ENCODE data around the gene LRRC45. TPM values are rescaled to one million over a fixed set of nuclear protein-coding genes. Genes with fewer than 3 reads are reported as not detected.

The LRRC45 gene
- total RNA-seq, 2 experiments from 2014 or later, result 41.2 to 52.0 TPM

- no peaks in the 10 kb centered on the region for H3K9me2 ChIP-seq (ENCODE audit: insufficient read depth, low read length)
- TF ChIP-seq CTCF (conservative IDR thresholded peaks at IDR 0.05; ENCODE audit: low read length) (no peak), EZH2phosphoT487 (IDR thresholded peaks at IDR 0.05; ENCODE audit: borderline replicate concordance, low read depth, low read length) (no peak)
- peak within 1 kb of the TSS; percentile 87 for H3K4me2 ChIP-seq (ENCODE audit: low read length)
- DNase-seq (ENCODE audit: low spot score), result no peak
- no peaks in the 10 kb centered on the region for H4K20me1 ChIP-seq (ENCODE audit: insufficient read depth, low read length)
- CTCF ChIA-PET (ENCODE audit: unreplicated experiment), result interaction anchor here (0.7 to 3.8 kb wide), 5 partner anchors 12 to 214 kb away, joined by 3 to 19 read pairs (median 4); partner anchors contain the start of gene DCXR
- no TSS peak for BruUV-seq (replicated peaks)
- POLR2A ChIA-PET, result interaction anchor here (0.6 to 2.0 kb wide), 7 partner anchors 13 to 231 kb away, joined by 3 to 9 read pairs (median 4); partner anchors contain the start of genes DCXR and MCRIP1
- H3K36me3 ChIP-seq (ENCODE audit: insufficient read depth, low read length), result peaks cover 11% of the 10 kb centered on the region; the same call in 1 of the 2 replicates
- peak within 1 kb of the TSS; percentile 94 for H3K4me3 ChIP-seq (ENCODE audit: low read depth, low read length, poor library complexity, severe bottlenecking)
- peaks cover 30% of the 10 kb centered on the region for H3K4me1 ChIP-seq (ENCODE audit: insufficient read depth, low read length, poor library complexity, severe bottlenecking)
- intact Hi-C loops (cut with micrococcal nuclease; ENCODE audit: unreplicated experiment), result loop anchor here (1.0 to 2.0 kb wide), 2 partner anchors 56 to 131 kb away; partner anchors contain the start of genes ALYREF and ANAPC11
- peak within 1 kb of the TSS; percentile 62 for H2AFZ ChIP-seq (ENCODE audit: low read length)
- H3K9me3 ChIP-seq (ENCODE audit: low read length), result no peaks in the 10 kb centered on the region
- H3K79me2 ChIP-seq (ENCODE audit: insufficient read depth, low read depth, low read length), result peaks cover 12% of the 10 kb centered on the region; the same call in 1 of the 2 replicates
- H3K27ac ChIP-seq (ENCODE audit: low read depth, low read length, poor library complexity, severe bottlenecking), result peak within 1 kb of the TSS; percentile 44
Observed at GRCh38 chr17:82022310-82022980, 660 bp upstream of the LRRC45 start, which contains the start of gene CENPX. Gene CENPX, minus strand, starts transcription at chr17:82022878. Its CDS starts 17 bp downstream, at chr17:82022861.

- Histone ChIP-seq H3K4me1 (ENCODE audit: insufficient read depth, low read length, poor library complexity, severe bottlenecking) (peaks cover 30% of the 10 kb centered on the region), H3K36me3 (ENCODE audit: insufficient read depth, low read length) (peaks cover 4% of the 10 kb centered on the region; the same call in 1 of the 2 replicates), H3K9me2 (ENCODE audit: insufficient read depth, low read length) (no peaks in the 10 kb centered on the region), H2AFZ (ENCODE audit: low read length) (peak overlapping the region; percentile 53), H4K20me1 (ENCODE audit: insufficient read depth, low read length) (no peaks in the 10 kb centered on the region), H3K9me3 (ENCODE audit: low read length) (no peaks in the 10 kb centered on the region), H3K79me2 (ENCODE audit: insufficient read depth, low read depth, low read length) (peaks cover 12% of the 10 kb centered on the region; the same call in 1 of the 2 replicates), H3K27ac (ENCODE audit: low read depth, low read length, poor library complexity, severe bottlenecking) (peak overlapping the region; percentile 1), H3K4me3 (ENCODE audit: low read depth, low read length, poor library complexity, severe bottlenecking) (peak overlapping the region; percentile 72), H3K4me2 (ENCODE audit: low read length) (peak overlapping the region; percentile 84)
- peak; percentile 59 for DNase-seq (ENCODE audit: low spot score)
- intact Hi-C loops (cut with micrococcal nuclease; ENCODE audit: unreplicated experiment), result loop anchor here (1.0 to 2.0 kb wide), 3 partner anchors 14 to 75 kb away; partner anchors contain the start of genes DCXR and FASN
- TF ChIP-seq EZH2phosphoT487 (IDR thresholded peaks at IDR 0.05; ENCODE audit: borderline replicate concordance, low read depth, low read length) (no peak), CTCF (conservative IDR thresholded peaks at IDR 0.05; ENCODE audit: low read length) (no peak)
- POLR2A ChIA-PET, result interaction anchor here (0.9 to 2.0 kb wide), 3 partner anchors 12 to 14 kb away, joined by 3 to 9 read pairs (median 4); partner anchors contain the start of gene DCXR
- CTCF ChIA-PET (ENCODE audit: unreplicated experiment), result interaction anchor here (0.5 to 3.8 kb wide), 2 partner anchors 14 to 217 kb away, joined by 3 to 19 read pairs; partner anchors contain the start of gene DCXR
- no TSS peak for BruUV-seq (replicated peaks)
Observed at GRCh38 chr17:82023447-82024241, 539 bp downstream of the LRRC45 start.
